Neural progenitor cell (in vitro differentiated cells): ENCODE results near the gene CLIC5.

Source experiments
- EZH2 ChIP-seq: fragments of 200-600 bp; sonication (generic); IDR thresholded peaks from 2 replicates; pipeline ENCODE4 v1.6.1; 2017; ENCODE audit warnings: antibody characterized with exemption, mild to moderate bottlenecking, moderate library complexity
- EZH2phosphoT487 ChIP-seq: fragments of 200-600 bp; sonication (generic); IDR thresholded peaks from 2 replicates; pipeline ENCODE4 v1.6.1; 2017; ENCODE audit warnings: antibody characterized with exemption
- TF ChIP-seq, protein P1 (sequence below): fragments of 200-600 bp; sonication (generic); IDR thresholded peaks from 2 replicates; pipeline ENCODE4 v1.5.1; 2017; ENCODE audit warnings: antibody characterized with exemption, mild to moderate bottlenecking

DNA sequence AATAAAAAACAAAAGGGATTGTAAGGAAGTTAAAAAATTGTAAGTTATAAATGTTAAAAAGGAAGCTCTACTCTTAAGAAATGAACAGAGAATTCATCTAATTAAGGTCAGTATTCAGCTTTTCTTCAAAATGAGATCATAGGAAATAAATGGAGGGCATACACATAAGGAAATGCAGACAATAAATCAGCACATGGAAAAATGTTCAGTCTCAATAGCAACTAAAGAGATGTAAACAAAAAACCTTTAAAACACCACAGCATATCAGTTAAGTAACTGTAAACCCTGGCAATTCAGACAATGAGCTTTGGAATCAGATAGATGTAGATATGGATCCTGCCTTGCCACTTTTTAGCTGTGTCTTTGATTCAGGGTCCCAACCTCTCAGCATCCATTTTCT lies 24.0 kb upstream of the CLIC5 start:
- TF ChIP-seq, protein P1, sequence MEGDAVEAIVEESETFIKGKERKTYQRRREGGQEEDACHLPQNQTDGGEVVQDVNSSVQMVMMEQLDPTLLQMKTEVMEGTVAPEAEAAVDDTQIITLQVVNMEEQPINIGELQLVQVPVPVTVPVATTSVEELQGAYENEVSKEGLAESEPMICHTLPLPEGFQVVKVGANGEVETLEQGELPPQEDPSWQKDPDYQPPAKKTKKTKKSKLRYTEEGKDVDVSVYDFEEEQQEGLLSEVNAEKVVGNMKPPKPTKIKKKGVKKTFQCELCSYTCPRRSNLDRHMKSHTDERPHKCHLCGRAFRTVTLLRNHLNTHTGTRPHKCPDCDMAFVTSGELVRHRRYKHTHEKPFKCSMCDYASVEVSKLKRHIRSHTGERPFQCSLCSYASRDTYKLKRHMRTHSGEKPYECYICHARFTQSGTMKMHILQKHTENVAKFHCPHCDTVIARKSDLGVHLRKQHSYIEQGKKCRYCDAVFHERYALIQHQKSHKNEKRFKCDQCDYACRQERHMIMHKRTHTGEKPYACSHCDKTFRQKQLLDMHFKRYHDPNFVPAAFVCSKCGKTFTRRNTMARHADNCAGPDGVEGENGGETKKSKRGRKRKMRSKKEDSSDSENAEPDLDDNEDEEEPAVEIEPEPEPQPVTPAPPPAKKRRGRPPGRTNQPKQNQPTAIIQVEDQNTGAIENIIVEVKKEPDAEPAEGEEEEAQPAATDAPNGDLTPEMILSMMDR = no peak
- TF ChIP-seq EZH2 = no peak
- no peak for TF ChIP-seq EZH2phosphoT487
